IMR-90 (cell line): ENCODE results near the gene ADRA2C.

Source experiments
- BHLHE40 ChIP-seq: fragments of 150-350 bp; IDR thresholded peaks from 2 replicates; pipeline ENCODE4 v1.6.1; 2016; ENCODE audit warnings: mild to moderate bottlenecking, low read depth, low read length
- CHD1 ChIP-seq: IDR thresholded peaks from 2 replicates; pipeline ENCODE4 v1.6.1; 2012; ENCODE audit warnings: low read depth, low read length, improper control_type of control experiment
- CTCF ChIP-seq: conservative IDR thresholded peaks from 2 replicates; pipeline ENCODE4 v1.5.1; 2012; ENCODE audit warnings: mild to moderate bottlenecking, low read depth, low read length, improper control_type of control experiment
- MAFK ChIP-seq: IDR thresholded peaks from 2 replicates; pipeline ENCODE4 v1.6.1; 2012; ENCODE audit warnings: low read depth, low read length, improper control_type of control experiment
- POLR2A ChIP-seq: IDR thresholded peaks from 2 replicates; pipeline ENCODE4 v1.6.1; 2012; ENCODE audit warnings: mild to moderate bottlenecking, low read depth, low read length
- RAD21 ChIP-seq: IDR thresholded peaks from 2 replicates; pipeline ENCODE4 v1.6.1; 2012; ENCODE audit warnings: low read length, improper control_type of control experiment
- RCOR1 ChIP-seq: IDR thresholded peaks from 2 replicates; pipeline ENCODE4 v1.6.1; 2012; ENCODE audit warnings: mild to moderate bottlenecking, low read length, improper control_type of control experiment; ENCODE audit not compliant: insufficient replicate concordance
- RFX5 ChIP-seq: IDR thresholded peaks from 2 replicates; pipeline ENCODE4 v1.8.0; 2012; ENCODE audit warnings: low read depth, mild to moderate bottlenecking, low read length, moderate library complexity
- SMC3 ChIP-seq: fragments of 150-350 bp; IDR thresholded peaks from 2 replicates; pipeline ENCODE4 v1.6.1; 2016; ENCODE audit warnings: low read depth, mild to moderate bottlenecking, antibody characterized with exemption, low read length, moderate library complexity
- TF ChIP-seq, protein P1 (sequence below): fragments of 150-350 bp; IDR thresholded peaks from 2 replicates; pipeline ENCODE4 v1.6.1; 2016; ENCODE audit warnings: low read depth, mild to moderate bottlenecking, low read length, moderate library complexity, borderline replicate concordance

- TF ChIP-seq CTCF (no peak), RCOR1 (no peak), RFX5 (no peak), RAD21 (no peak), SMC3 (no peak), BHLHE40 (no peak), MAFK (no peak), CHD1 (no peak), POLR2A (no peak)
- TF ChIP-seq, protein P1, sequence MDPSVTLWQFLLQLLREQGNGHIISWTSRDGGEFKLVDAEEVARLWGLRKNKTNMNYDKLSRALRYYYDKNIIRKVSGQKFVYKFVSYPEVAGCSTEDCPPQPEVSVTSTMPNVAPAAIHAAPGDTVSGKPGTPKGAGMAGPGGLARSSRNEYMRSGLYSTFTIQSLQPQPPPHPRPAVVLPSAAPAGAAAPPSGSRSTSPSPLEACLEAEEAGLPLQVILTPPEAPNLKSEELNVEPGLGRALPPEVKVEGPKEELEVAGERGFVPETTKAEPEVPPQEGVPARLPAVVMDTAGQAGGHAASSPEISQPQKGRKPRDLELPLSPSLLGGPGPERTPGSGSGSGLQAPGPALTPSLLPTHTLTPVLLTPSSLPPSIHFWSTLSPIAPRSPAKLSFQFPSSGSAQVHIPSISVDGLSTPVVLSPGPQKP = no peak
Observed at GRCh38 chr4:3719191-3719590, 47.0 kb upstream of the ADRA2C start.
